ENCODE data around the gene CAP2. TPM values are rescaled to one million over a fixed set of nuclear protein-coding genes. Genes with fewer than 3 reads are reported as not detected.

The CAP2 gene
- total RNA-seq, 1 donor from 2014 or later: 129 TPM

DNA sequence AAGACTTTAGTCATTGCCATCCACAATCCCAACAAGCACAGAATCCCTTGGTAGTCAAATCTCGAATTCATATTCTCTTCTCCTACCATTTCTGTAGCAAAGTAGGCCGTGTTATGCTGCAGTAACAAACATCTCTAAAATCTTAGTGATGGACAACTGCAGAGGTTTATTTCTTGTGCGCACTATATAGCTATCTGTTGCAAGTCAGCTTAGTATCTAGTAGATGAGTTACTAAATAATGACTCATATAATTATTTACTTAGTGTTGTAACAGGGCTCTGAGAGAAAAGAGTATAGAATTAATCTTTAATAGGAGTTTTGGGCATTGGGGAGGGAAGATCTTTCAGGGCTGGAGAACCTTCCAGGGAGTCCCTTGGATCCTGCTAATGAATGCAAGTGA lies 73.3 kb downstream of the CAP2 start:
- intact Hi-C loops (cut with micrococcal nuclease): no loop called here
- ATAC-seq: no peak
- no peak for DNase-seq

DNA sequence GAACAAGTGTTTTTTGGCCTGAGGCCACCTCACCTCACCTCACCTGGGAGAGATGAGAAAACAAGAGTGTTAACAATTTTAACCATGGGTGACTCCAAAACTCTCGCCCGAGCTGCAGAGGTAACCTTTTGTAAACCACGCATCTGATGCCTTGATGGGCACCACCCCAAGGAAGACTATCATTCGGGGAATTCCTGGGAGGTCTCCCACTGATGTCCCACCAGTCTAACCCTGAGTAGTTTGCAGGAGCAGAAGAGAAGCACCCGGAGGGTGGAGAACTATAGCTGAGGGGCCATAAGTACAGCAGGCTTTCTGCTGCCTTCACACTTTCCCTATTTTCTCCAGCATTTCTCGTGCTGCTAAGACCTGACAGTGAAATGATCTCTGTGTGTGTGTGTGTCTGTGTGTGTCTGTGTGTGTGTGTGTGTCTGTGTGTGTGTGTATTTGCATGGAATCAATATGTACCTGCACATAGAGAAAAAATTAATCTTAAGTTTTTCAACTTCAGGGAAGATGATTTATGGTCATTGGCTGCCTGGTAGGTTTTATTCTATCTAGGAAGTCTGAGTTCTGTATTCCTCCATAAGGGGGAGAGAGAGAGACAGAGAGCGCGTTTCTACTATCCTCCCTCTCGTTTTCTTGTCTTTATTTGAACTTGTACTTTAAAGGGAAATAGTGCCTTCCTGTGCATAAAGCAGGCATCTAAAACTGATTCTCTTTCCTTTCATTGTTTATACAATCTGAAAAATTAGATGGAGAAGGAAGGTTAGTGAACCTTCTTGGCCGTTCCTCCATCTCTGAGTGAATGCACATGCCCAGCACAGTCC lies 75.8 kb downstream of the CAP2 start:
- intact Hi-C loops (cut with micrococcal nuclease): no loop called here
- no peak for DNase-seq
- ATAC-seq: no peak

DNA sequence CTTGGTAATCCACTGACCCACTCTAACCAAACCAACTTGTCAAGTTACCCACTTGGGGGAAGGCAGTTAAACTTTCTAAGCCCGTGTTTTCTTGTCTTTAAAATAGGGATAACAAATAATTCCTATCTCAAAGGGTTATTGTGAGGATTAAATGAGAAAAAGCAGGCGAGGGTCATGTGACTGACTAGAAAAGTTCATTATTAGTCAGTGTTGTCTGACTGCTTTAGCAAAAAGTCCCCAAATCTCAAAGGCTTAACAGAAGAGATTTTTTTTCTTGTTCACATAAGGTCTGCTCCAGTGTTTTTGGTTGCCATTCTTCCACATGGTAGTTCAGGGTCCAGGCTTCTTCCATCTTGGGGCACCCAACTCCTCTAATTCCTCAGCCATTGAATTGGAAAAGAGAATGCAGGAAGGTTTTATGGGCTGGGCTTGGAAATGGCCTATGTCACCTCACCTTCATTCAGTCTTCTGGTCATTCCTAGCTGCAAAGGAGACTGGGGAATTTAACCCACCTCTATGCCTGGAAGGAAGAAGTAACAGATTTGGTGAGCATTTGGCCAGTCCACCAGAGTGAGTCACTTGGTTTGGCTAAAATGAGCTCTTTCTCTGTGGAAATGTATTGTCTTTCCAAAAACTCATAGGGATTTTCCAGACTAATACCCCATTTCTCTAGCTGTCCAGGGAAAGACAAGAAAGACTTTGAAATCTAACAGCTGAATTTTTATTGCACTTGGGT lies 77.0 kb downstream of the CAP2 start:
- intact Hi-C loops (cut with micrococcal nuclease): no loop called here

DNA sequence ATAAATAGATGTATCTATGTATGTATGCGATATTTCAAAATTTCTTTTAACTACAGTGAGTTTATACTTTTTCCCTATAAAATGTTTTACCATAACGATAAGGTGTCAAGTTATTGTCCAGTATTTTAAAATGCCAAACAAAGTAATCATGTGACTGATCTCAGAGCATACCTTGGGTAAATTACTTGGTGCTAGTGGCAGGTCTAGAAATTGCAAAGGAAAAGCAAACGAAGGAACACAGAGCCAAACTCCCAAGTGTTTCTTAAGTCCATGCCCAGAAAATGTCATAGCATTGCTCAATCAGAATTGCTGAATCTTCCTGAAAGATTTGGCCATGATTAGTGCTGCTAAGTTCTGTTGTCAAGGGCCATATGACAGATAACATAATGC lies 77.5 kb downstream of the CAP2 start:
- intact Hi-C loops (cut with micrococcal nuclease): no loop called here
- ATAC-seq (no peak), DNase-seq (no peak)

More for the DNA sequence above, 77.0 kb downstream of the CAP2 start:
- no peak for DNase-seq
- ATAC-seq: no peak

DNA sequence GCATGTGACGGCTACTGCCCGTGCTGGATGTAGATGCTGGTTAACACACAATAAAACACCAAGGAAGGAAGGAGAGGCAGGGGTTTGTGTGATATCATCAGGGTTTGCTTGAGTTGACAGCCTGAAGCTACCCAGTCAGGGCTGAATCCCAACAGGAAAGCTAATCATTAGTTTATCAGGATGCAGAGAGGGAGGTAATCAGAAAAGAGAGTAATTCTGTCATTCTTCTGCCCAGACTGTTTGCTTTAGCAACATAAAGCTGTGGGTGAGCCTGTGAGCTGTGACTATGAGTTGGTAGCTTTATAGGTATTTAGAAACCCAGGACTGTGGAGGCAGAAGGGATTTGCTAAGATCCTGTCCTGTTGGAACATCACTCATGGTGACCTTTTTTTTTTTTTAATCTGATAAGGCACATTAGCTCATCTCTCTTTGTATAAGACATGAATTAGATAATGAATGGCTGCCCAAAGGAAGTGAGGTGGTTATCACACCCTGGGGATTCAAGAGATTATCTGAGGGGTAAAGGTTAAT lies 79.3 kb downstream of the CAP2 start:
- intact Hi-C loops (cut with micrococcal nuclease): no loop called here
- ATAC-seq: peak; percentile 28

DNA sequence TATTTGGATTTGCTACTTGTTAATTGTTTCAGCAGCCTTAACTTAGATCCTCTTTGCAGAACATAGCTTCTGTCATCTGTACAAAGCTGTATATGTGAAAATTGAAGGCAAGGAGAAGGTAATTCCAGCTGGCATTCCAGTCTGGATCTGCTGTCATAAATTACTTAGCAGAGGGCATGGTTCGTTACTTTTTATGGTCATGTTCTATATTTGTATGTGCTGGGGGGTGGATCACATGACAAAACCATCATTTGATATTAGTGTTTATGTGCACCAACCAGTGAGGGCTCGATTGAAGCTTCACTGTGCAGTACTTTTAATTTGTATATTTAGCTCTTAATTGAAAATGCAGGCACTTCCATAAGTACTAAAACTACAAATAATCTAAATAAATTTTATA lies 80.2 kb downstream of the CAP2 start:
- ATAC-seq (peak; percentile 89), DNase-seq (no peak)
- intact Hi-C loops (cut with micrococcal nuclease): no loop called here

More for the DNA sequence above, 79.3 kb downstream of the CAP2 start:
- no peak for DNase-seq

DNA sequence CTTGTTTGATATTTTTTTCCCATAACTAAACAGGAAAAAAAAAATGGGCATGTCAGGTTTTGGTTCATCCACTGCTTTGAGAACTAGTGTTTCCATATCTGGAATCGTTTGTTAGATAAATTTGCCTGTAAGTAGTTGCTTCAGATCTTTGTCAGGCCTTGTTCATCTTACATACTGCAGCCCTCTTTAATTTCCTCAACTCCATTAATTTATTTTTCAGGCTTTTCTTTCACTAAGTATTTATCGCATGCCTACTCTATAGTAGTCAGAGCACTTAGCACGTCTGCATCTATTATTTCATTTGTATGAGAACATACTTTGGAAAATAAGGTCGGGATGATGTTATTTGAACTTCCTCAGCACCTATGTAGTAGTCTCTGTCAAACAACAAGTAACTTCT lies 80.9 kb downstream of the CAP2 start:
- no peak for DNase-seq
- intact Hi-C loops (cut with micrococcal nuclease): no loop called here
- ATAC-seq: no peak

DNA sequence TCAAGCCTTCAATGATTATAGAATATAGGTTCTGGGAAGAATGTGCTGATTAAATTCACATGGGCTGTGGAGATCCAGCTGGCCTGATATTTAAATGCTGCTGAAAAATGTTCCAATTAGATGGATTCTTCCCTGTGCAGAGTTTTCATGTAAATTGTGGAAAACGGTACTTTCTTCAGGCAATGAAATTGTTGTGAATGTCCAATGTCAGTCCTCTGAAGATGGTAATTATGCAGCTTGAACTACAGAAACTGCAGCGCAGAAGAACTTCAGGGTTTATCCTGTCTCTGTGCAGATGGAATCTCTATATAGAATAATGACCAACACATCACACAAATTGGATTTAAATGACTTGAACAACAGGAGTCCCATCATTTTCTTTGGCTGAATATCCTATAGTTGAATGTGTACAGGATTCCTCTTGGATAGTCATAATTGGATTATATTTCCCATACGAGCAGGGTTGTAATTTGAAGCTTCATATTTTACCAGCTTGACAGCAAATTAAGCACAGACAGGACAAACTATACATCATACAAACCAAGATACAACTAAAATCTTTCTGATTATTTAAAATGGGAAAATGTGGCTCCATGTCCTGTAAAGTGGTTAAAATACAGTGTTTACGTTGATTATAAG lies 82.3 kb downstream of the CAP2 start:
- ATAC-seq: no peak
- intact Hi-C loops (cut with micrococcal nuclease): no loop called here
- no peak for DNase-seq

DNA sequence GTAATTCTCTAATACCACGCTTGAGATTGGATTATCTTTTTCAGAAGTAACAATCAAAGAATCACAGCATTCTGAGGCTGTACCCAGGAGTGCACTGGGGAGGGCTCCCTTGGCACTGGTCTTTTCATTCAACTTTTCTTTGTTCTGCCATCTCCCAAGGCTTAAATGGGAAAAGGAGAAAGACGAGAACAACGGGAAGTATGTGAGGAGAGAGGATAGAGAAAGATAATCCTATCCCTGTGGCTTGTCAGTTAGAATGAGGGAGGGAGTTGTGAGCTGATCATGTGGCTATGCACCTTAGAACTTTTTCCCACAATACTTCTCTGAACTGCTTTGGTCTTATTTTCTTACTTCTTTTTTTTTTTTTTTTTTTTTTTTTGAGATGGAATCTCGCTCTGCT lies 83.1 kb downstream of the CAP2 start:
- no peak for DNase-seq
- ATAC-seq: no peak
- intact Hi-C loops (cut with micrococcal nuclease): no loop called here

DNA sequence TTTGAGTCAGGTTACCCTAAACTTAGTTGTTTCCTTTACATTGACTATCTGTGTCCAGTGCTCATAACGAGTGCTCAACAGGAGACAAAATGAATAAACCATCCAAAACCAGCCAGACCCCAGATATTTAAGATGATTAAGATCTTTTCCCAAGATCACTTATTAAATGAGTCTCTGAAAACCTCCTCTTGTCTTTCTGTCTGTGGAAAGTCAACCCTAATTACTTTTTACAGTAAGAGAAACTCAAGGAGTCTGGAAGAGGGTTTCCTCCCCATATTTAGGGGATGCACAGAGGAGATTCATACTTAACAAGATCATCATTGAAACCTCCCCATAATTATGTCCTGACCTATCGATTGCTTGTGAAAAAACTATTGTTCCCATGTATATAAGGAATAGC lies 84.0 kb downstream of the CAP2 start:
- DNase-seq: no peak
- intact Hi-C loops (cut with micrococcal nuclease): no loop called here
- no peak for ATAC-seq

DNA sequence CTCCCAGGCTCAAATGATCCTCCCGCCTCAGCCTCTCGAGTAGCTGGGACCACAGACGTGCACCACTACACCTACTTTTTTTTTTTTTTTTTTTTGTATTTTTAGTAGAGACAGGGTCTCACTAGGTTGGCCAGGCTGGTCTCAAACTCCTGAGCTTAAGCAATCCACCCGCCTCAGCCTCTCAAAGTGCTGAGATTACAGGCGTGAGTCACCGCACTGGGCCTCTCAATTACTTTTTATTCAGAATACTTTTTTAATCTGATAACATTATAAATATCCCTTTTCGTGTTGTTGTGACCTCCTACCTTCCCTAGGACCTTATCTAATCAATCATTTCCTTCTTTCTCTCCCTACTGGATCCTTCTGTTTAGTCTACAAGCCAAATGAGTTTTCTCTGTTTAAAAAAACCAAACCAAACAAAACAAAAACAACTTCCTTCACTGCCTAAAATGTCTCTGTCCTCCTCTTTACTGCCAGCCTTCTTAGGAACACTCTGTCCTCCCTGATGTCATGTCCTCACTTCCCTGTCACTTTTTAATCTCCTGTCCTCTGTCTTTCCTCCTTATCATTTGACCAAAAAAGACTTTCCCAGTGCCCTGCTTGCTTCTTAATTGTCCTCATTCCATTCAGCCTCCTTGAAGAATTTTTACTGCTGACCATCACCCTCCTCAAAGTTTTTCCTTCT lies 85.0 kb downstream of the CAP2 start:
- ATAC-seq (no peak), DNase-seq (no peak)
- intact Hi-C loops (cut with micrococcal nuclease): no loop called here

DNA sequence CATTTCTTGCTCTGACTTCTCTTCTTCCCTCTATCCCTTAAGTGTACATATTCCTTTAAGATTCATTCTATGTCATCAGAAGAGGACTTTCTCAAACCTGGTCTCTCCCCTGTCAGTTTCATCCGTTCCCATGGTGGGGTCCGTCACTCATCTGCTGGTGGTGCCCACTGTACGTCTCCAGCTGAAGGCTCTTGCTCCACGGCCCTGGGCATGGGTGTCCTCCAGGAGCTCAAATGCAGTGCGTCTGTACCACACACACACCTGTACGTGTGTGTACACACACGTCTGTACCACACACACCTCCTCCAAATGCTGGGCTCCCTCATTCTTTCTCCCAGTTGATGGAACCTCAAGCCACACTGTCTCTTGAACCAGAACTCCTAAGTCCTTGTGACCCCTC lies 85.6 kb downstream of the CAP2 start:
- DNase-seq (no peak), ATAC-seq (no peak)
- intact Hi-C loops (cut with micrococcal nuclease): no loop called here

DNA sequence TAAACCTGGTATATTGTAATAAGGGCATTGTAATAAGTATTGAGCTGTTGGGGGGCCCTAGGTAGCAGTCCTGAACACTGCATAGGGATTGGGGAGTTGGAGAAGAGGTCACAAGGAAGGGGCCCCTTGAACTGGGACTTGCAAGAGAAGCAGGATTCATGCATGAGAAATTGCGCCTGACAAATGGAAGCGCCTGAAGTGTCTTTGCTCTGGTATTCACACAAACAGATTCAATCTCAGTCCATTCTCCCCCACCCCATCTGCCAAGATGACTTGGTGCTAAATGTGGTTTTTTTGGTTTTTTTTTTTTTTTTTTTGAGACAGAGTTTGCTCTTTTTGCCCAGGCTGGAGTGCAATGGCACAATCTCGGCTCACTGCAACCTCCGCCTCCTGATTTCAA lies 87.1 kb downstream of the CAP2 start:
- ATAC-seq: no peak
- intact Hi-C loops (cut with micrococcal nuclease): no loop called here

DNA sequence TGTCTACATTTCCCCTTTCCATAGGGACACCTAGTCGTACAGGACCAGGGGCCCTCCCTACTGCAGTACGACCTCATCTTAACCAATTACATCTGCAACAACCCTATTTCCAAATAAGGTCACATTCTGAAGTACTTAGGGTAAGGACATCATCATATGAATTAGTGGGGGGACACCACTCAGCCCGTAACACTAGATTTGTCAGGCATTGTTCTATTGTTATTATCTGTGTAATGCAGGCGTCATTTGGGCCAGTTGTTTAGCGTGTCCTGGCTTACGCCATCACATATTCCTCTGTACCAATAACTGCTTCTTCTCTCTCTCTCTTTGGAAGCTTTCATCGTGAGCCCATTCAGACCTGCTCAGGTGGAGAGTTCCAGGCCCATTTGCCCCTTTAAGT lies 89.3 kb downstream of the CAP2 start:
- no peak for DNase-seq
- ATAC-seq: no peak
- intact Hi-C loops (cut with micrococcal nuclease): no loop called here

More for the DNA sequence above, 87.1 kb downstream of the CAP2 start:
- DNase-seq: no peak

DNA sequence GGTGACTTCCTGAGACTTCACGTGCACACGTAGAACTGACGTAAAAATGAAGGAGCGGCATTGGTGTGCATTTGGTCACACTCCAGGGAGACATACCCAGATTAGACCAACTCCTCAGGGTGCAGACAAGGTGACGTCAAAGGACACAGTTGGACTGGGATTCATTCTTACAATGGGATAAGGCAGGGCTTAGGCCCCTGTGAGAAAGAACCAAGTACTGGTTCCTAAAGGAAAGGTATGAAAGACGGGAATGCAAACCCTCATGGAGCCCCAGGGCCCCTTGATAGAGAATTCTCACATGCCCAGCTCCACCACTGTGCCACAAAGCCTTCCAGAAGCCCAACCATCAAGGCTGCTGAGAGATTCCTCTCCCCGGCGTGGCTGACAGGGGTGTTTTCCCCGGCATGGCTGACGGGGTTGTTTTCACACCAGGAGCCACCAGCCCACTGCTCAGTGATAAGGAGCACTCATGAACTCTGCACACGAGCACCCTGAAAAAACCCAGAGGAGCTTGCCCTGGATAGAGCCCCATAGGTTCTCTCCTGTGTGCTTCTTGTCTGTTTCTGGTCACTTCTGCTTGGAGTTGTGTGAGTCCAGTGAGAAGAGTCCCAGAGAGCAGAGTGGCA lies 90.1 kb downstream of the CAP2 start:
- intact Hi-C loops (cut with micrococcal nuclease): no loop called here
- ATAC-seq (peak; percentile 51), DNase-seq (peak; percentile 36)

DNA sequence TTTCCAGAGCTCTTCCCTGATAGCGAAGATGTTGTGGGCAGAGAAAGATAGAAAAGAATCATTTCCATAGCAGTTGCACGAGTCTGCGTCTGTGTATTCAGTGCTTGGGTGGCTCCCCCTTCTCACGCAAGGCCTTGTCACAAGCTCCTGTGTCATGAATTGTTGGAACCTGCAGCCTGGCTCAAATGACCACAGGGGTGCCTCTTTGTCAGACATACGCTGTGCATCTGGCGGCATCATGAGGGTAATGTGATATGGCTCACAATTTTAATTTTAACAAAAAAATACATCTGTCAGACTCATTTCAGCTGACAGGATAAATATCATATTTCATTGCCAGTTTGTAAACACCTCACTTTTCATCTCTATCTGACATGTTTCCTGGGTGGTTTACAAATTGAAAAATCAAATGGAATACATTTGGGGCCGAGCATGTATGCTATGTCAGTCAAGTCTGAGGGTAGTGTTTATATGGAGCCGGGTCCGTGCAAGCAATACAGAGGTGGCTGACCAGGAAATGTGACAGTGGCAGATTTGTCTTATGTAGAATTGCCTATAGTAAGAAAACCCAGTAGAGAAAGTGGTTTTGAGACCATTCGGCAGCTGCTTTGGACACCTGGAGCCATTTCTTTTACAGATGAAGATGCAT lies 90.9 kb downstream of the CAP2 start:
- intact Hi-C loops (cut with micrococcal nuclease): no loop called here
- DNase-seq (no peak), ATAC-seq (peak; percentile 64)

DNA sequence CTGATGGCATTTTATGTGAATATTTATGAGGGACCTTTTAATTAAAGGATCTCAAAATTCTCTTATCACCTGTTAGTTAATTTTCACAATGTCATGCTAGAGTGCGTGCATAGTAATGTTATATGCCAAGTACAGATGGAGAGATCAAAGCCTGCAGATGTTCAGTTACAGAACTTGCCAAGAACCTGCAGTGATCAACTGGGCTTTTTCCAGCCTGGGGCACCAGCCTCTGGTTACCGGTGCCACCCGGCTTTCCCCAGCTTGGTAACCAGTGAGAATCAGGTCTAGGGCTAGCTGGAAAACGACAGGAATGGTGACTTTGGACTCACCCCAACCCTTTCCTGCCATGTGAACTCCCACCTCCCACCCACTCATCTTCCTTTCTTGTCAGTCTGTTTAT lies 91.8 kb downstream of the CAP2 start:
- ATAC-seq (peak; percentile 4), DNase-seq (no peak)
- intact Hi-C loops (cut with micrococcal nuclease): no loop called here

DNA sequence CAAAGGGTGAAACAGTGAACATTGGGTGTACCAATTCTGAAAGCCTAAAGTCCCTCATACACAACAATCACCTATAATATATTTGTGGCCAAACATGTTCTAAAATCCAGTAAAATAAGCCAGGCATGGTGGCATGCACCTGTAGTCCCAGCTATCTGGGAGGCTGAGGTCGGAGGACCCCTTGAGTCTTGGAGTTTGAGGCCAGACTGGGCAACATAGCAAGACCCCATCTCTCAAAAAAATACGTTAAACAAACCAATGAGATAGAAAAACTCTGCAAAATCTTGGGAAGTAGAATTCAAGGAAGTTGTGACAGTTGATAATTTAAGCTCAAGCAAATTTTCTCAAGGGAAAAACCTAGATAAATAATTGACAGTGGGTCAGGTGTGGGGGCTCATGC lies 92.6 kb downstream of the CAP2 start:
- no peak for DNase-seq
- no peak for ATAC-seq
- intact Hi-C loops (cut with micrococcal nuclease): no loop called here

DNA sequence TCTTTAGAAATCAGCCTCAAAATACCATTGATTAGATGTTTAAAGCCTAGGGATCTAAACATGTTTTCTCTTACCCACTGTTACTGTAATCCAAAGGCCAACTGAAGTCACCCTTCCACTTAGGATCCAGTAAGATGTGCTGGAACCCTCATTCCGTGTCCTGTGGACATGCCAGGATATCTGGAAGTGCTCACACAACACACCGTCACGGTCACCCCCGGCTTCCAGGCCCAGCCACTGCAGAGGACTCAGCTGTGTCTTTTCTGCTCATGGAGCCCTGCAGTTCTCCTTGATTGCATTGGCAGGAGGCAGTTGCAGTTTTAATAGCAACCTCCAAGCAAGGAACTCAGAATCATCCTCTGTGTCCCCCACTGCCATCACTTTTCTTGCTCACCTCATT lies 93.3 kb downstream of the CAP2 start:
- ATAC-seq (peak; percentile 82), DNase-seq (peak; percentile 57)
- intact Hi-C loops (cut with micrococcal nuclease): no loop called here

Measured in left ventricle myocardium superior (tissue), 1 donor.